Measurements from ENCODE around the gene CTNND2. TPM values are rescaled to one million over a fixed set of nuclear protein-coding genes. Genes with fewer than 3 reads are reported as not detected.
"Not testable (repeated sequence)": the region's sequence is repeated elsewhere in the genome, so short reads cannot be mapped to it uniquely, and the experiment has no call there.

Gene CTNND2
- total RNA-seq, 2 donors from 2014 or later = not detected

- DNase-seq (ENCODE audit: low spot score) (no peak), ATAC-seq (ENCODE audit: insufficient number of reproducible peaks, low FRiP score, low read depth) (no peak)
- Histone ChIP-seq H3K27ac (no peak overlapping the region), H3K36me3 (no peaks in the 10 kb centered on the region), H3K4me1 (ENCODE audit: control insufficient read depth in 1 of 2, low read depth in 2 of 2) (no peaks in the 10 kb centered on the region), H3K4me3 (no peak overlapping the region), H3K9me3 (no peaks in the 10 kb centered on the region), H3K27me3 (replicated peaks; ENCODE audit: insufficient read depth) (no peaks in the 10 kb centered on the region)
- TF ChIP-seq, protein P1, sequence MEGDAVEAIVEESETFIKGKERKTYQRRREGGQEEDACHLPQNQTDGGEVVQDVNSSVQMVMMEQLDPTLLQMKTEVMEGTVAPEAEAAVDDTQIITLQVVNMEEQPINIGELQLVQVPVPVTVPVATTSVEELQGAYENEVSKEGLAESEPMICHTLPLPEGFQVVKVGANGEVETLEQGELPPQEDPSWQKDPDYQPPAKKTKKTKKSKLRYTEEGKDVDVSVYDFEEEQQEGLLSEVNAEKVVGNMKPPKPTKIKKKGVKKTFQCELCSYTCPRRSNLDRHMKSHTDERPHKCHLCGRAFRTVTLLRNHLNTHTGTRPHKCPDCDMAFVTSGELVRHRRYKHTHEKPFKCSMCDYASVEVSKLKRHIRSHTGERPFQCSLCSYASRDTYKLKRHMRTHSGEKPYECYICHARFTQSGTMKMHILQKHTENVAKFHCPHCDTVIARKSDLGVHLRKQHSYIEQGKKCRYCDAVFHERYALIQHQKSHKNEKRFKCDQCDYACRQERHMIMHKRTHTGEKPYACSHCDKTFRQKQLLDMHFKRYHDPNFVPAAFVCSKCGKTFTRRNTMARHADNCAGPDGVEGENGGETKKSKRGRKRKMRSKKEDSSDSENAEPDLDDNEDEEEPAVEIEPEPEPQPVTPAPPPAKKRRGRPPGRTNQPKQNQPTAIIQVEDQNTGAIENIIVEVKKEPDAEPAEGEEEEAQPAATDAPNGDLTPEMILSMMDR (IDR thresholded peaks at IDR 0.05) = no peak
Measured at GRCh38 chr5:11640158-11640873, 263.9 kb downstream of the CTNND2 start.

GRCh38 chr5:11622785-11623184 lies 281.5 kb downstream of the CTNND2 start:
- Histone ChIP-seq H3K4me1 (ENCODE audit: control insufficient read depth in 1 of 2, low read depth in 2 of 2) (no peaks in the 10 kb centered on the region), H3K36me3 (no peaks in the 10 kb centered on the region), H3K4me3 (no peak overlapping the region), H3K27me3 (replicated peaks; ENCODE audit: insufficient read depth) (no peaks in the 10 kb centered on the region), H3K9me3 (no peaks in the 10 kb centered on the region), H3K27ac (no peak overlapping the region)
- TF ChIP-seq, protein P1 (IDR thresholded peaks at IDR 0.05) = no peak
- no peak for DNase-seq (ENCODE audit: low spot score)
- no peak for ATAC-seq (ENCODE audit: insufficient number of reproducible peaks, low FRiP score, low read depth)

DNA sequence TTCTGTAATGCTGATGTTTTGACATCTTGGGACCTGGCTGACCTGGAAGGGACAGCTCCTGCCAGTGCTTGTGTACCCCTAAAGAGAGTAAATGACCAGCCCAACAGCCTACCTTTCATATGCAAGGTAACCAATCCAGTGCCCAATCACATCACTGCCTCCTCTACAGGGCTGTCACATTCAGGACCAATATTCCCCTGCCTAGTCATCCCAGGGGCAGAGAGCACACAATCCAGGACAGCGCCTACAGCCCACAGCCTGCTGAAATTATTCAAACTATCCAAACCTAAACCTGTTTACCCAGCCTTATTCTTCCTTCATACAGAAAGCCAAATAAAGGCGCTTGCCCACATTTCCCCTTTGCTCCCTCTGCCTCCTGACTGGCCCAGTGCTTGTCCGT lies 284.1 kb downstream of the CTNND2 start:
- TF ChIP-seq, protein P1 (IDR thresholded peaks at IDR 0.05) = no peak
- H3K27ac ChIP-seq = no peak overlapping the region
- H3K9me3 ChIP-seq = no peaks in the 10 kb centered on the region
- ATAC-seq (ENCODE audit: insufficient number of reproducible peaks, low FRiP score, low read depth) (no peak), DNase-seq (ENCODE audit: low spot score) (no peak)
- no peaks in the 10 kb centered on the region for H3K36me3 ChIP-seq
- H3K4me3 ChIP-seq = no peak overlapping the region
- H3K4me1 ChIP-seq (ENCODE audit: control insufficient read depth in 1 of 2, low read depth in 2 of 2) = no peaks in the 10 kb centered on the region
- H3K27me3 ChIP-seq (replicated peaks; ENCODE audit: insufficient read depth) = no peaks in the 10 kb centered on the region

- Histone ChIP-seq H3K4me3 (no peak overlapping the region), H3K9me3 (no peaks in the 10 kb centered on the region), H3K27ac (no peak overlapping the region), H3K36me3 (no peaks in the 10 kb centered on the region), H3K27me3 (replicated peaks; ENCODE audit: insufficient read depth) (no peaks in the 10 kb centered on the region), H3K4me1 (ENCODE audit: control insufficient read depth in 1 of 2, low read depth in 2 of 2) (no peaks in the 10 kb centered on the region)
- ATAC-seq (ENCODE audit: insufficient number of reproducible peaks, low FRiP score, low read depth) (no peak), DNase-seq (ENCODE audit: low spot score) (no peak)
- TF ChIP-seq, protein P1 (IDR thresholded peaks at IDR 0.05) = no peak
Measured at GRCh38 chr5:11619339-11620024, 284.8 kb downstream of the CTNND2 start.

GRCh38 chr5:11617080-11617479 lies 287.2 kb downstream of the CTNND2 start:
- Histone ChIP-seq H3K4me3 (no peak overlapping the region), H3K4me1 (ENCODE audit: control insufficient read depth in 1 of 2, low read depth in 2 of 2) (no peaks in the 10 kb centered on the region), H3K27ac (no peak overlapping the region), H3K36me3 (no peaks in the 10 kb centered on the region), H3K9me3 (no peaks in the 10 kb centered on the region), H3K27me3 (replicated peaks; ENCODE audit: insufficient read depth) (no peaks in the 10 kb centered on the region)
- TF ChIP-seq, protein P1 (IDR thresholded peaks at IDR 0.05) = no peak
- ATAC-seq (ENCODE audit: insufficient number of reproducible peaks, low FRiP score, low read depth) = no peak
- DNase-seq (ENCODE audit: low spot score) = no peak

GRCh38 chr5:11616624-11617023 lies 287.6 kb downstream of the CTNND2 start:
- not testable (repeated sequence) for H3K9me3 ChIP-seq; H3K4me1 ChIP-seq (ENCODE audit: control insufficient read depth in 1 of 2, low read depth in 2 of 2); H3K27me3 ChIP-seq (replicated peaks; ENCODE audit: insufficient read depth); H3K27ac ChIP-seq; DNase-seq (ENCODE audit: low spot score); H3K4me3 ChIP-seq; ATAC-seq (ENCODE audit: insufficient number of reproducible peaks, low FRiP score, low read depth); H3K36me3 ChIP-seq

Data from thoracic aorta (tissue), 2 donors.